GM10248 (cell line): ENCODE results near the gene PAX5.

Experiments used
- CTCF ChIA-PET: fragments of 300-600 bp; sonication (Branson Sonifier 250); formaldehyde crosslinking; extraction: SDS; loops from one replicate; lab custom pipeline; 2021; ENCODE audit warnings: antibody characterized with exemption; lab: Yijun Ruan, JAX
- POLR2A ChIA-PET: fragments of 350-650 bp; sonication (Branson Sonifier 250); formaldehyde crosslinking; extraction: SDS; loops from one replicate; lab custom pipeline; 2020; ENCODE audit warnings: antibody characterized with exemption; lab: Yijun Ruan, JAX
- DNase-seq: peaks from one replicate; pipeline ENCODE4 v3.0.0; 2012; ENCODE audit errors: extremely low spot score
- TF ChIP-seq, protein P1 (sequence below): IDR thresholded peaks from 2 replicates; pipeline ENCODE4 v1.5.1; 2012; ENCODE audit warnings: mild to moderate bottlenecking, low read depth; ENCODE audit errors: extremely low read depth, missing control alignments, control extremely low read depth

The PAX5 gene

DNA sequence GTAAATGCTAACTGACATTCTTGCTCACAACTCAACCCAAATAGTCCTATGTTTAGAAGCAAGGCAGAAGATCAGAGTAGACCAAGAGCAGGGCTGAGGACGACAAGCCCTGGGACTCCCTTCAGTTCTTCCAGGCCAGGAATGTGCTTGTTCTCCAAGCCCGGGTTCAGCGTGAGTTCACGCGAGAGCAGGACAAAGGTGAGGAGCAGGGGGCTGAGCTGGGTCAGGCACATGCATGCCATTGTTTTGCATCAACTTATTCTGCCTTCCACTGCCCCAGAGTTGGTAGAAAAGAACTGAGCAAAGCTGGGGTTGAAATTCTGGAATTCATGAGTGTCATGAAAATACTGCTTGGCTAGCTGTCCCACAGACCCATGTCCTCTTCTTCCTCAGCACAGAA, 206.5 kb downstream of the PAX5 start:
- POLR2A ChIA-PET: no interaction called here
- DNase-seq: no peak
- CTCF ChIA-PET: interaction anchor here (1.3 kb wide), 1 partner anchor 12 kb away, joined by 3 read pairs; no protein-coding TSS in a partner anchor
- TF ChIP-seq, protein P1, sequence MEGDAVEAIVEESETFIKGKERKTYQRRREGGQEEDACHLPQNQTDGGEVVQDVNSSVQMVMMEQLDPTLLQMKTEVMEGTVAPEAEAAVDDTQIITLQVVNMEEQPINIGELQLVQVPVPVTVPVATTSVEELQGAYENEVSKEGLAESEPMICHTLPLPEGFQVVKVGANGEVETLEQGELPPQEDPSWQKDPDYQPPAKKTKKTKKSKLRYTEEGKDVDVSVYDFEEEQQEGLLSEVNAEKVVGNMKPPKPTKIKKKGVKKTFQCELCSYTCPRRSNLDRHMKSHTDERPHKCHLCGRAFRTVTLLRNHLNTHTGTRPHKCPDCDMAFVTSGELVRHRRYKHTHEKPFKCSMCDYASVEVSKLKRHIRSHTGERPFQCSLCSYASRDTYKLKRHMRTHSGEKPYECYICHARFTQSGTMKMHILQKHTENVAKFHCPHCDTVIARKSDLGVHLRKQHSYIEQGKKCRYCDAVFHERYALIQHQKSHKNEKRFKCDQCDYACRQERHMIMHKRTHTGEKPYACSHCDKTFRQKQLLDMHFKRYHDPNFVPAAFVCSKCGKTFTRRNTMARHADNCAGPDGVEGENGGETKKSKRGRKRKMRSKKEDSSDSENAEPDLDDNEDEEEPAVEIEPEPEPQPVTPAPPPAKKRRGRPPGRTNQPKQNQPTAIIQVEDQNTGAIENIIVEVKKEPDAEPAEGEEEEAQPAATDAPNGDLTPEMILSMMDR: no peak

DNA sequence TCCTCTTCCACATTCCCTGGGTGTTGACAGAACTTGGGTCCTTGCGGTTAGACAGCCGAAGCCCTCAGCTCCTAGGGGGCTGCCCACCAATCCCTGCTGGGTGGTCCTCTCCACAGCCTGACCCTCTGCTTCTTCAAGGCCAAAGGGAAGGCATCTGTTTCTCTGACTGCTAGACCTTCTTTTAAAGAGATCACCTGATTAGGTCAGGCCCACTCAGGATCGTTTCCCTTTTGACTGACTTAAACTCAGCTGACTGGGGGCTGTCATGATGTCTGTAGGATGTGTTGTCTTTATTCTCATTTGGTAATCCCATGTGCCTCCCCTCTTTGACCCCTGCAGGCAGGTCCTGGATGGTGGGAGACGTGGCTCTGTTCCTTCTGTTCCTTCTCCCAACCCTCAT, 207.5 kb downstream of the PAX5 start:
- POLR2A ChIA-PET: no interaction called here
- CTCF ChIA-PET: interaction anchor here (1.3 kb wide), 1 partner anchor 11 kb away, joined by 4 read pairs; no protein-coding TSS in a partner anchor
- no peak for DNase-seq
- TF ChIP-seq, protein P1: no peak

DNA sequence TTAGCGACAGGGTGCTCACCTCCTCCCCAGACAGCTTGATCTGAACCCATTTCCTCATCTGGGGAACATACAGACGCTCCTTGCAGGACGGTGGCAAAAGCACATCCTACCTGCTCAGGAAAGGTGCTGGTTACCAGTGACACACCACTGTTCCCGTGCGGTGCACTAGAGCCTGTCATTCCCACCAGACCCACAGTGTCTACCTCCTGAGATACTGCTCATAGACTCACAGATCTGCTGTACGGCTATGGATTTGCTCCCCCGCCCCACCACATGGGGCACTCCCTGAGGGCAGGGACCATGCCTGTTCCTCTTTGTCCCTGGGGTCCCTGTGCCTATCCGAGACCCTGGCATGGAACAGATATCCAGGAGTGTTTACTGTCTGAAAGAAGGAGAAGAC, 208.9 kb downstream of the PAX5 start:
- ChIA-PET CTCF (no interaction called here), POLR2A (no interaction called here)
- DNase-seq: no peak
- TF ChIP-seq, protein P1: no peak

DNA sequence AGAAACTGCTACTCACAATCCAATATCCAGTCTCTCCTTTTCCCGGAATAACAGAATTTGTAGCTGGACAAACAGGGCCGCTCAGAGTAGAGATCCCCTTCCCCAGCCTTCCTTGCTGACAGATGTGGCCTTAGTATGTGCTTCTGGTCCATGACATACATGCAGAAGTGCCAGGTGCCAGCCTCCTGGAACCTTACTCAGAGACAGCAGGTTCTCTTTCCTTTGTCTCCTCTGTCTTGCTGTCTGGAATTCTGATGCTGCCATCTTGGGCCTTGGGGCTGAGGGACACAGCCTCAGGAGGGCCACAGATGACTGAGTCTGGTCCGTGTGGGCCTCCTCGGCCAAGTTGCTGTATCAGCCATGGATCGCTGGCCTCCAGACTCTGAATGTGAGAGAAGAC, 210.1 kb downstream of the PAX5 start:
- no peak for DNase-seq
- CTCF ChIA-PET: no interaction called here
- TF ChIP-seq, protein P1: no peak
- POLR2A ChIA-PET: no interaction called here

DNA sequence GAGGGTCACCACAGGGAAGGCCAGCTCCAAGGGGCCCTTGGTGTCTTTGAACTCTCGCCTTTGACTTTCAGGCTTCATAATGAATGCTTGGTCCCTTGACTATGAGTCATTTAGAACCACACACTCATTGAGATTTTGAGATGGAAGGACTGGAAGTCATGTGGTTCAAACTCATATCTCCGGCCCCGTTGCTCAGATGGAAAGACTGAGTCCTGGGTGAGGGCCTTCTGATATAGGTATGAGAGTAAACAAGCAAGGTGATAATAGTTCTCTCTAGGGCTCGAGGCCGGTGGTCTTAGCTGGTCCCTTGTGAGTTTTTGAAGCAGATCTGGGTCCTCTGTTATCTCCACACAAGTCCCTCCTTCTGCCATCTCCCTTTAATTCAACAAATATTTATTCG, 210.6 kb downstream of the PAX5 start:
- ChIA-PET CTCF (no interaction called here), POLR2A (no interaction called here)
- no peak for DNase-seq
- TF ChIP-seq, protein P1: no peak

DNA sequence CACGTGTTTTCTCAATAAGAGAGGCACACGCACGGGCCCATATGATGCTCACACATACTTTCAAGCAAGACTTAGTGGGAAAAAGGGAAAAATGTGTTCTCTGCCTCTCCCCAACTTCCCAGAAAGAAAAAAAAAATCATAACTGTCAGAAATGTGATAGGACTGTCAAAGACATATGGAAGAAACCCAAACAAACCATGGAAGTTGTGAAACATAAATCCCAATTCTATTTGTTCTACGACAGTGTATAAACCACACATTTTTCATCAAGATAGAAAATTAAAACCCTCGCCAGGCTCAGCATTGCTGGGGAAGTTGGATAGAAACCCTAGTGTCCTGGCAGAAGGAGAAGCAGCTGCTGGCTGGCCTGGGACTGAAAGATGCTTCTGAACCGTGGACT, 211.9 kb downstream of the PAX5 start:
- TF ChIP-seq, protein P1: no peak
- CTCF ChIA-PET: no interaction called here
- POLR2A ChIA-PET: no interaction called here
- DNase-seq: no peak
